ENCODE measurements around the gene TFDP2. TPM values are rescaled to one million over a fixed set of nuclear protein-coding genes. Genes with fewer than 3 reads are reported as not detected.

The TFDP2 gene
- total and polyA plus RNA-seq, 2 donors from 2014 or later: 38.7 to 50.6 TPM

DNA sequence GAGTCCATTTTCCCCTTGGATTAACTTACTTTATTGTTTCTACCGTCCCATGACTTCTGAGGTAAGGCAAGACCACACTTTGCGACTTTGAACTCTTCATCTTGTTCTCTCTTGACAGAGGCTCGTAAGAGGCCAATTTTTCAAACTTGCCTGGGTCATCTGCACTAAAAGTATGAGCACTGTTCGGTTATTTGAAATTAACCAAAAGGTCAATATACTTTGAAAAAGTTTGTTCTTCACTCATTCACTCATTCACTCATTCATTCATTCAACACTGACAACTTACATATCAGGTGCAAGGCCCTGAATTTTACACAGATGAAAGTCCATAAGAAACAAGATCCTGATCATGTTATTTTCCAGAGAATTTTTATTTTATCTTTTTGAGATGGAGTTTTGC, 215.0 kb downstream of the TFDP2 start:
- Histone ChIP-seq H3K4me1 (ENCODE audit: control insufficient read depth in 2 of 3, insufficient read depth in 2 of 3, low read depth in 1 of 3, low read length in 3 of 3) (no peaks in the 10 kb centered on the region), H3K36me3 (ENCODE audit: control insufficient read depth in 2 of 3, insufficient read depth in 3 of 3, low read length in 3 of 3) (no peaks in the 10 kb centered on the region), H3K27ac (ENCODE audit: low read depth in 2 of 2, low read length in 2 of 2) (no peak overlapping the region), H3K4me3 (ENCODE audit: low read length in 3 of 3) (no peak overlapping the region), H3K9me3 (ENCODE audit: control insufficient read depth in 2 of 3, insufficient read depth in 1 of 3, low read length in 3 of 3) (no peaks in the 10 kb centered on the region), H3K27me3 (ENCODE audit: control insufficient read depth, insufficient read depth, low read length) (no peaks in the 10 kb centered on the region), H3K9ac (ENCODE audit: low read length in 3 of 3) (no peak overlapping the region)
- TF ChIP-seq, protein P1, sequence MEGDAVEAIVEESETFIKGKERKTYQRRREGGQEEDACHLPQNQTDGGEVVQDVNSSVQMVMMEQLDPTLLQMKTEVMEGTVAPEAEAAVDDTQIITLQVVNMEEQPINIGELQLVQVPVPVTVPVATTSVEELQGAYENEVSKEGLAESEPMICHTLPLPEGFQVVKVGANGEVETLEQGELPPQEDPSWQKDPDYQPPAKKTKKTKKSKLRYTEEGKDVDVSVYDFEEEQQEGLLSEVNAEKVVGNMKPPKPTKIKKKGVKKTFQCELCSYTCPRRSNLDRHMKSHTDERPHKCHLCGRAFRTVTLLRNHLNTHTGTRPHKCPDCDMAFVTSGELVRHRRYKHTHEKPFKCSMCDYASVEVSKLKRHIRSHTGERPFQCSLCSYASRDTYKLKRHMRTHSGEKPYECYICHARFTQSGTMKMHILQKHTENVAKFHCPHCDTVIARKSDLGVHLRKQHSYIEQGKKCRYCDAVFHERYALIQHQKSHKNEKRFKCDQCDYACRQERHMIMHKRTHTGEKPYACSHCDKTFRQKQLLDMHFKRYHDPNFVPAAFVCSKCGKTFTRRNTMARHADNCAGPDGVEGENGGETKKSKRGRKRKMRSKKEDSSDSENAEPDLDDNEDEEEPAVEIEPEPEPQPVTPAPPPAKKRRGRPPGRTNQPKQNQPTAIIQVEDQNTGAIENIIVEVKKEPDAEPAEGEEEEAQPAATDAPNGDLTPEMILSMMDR (IDR thresholded peaks at IDR 0.05; ENCODE audit: borderline replicate concordance, extremely low read depth, insufficient read depth): no peak
- DNase-seq (no peak), FAIRE-seq (no peak)
- intact Hi-C loops (cut with DNase I): no loop called here

DNA sequence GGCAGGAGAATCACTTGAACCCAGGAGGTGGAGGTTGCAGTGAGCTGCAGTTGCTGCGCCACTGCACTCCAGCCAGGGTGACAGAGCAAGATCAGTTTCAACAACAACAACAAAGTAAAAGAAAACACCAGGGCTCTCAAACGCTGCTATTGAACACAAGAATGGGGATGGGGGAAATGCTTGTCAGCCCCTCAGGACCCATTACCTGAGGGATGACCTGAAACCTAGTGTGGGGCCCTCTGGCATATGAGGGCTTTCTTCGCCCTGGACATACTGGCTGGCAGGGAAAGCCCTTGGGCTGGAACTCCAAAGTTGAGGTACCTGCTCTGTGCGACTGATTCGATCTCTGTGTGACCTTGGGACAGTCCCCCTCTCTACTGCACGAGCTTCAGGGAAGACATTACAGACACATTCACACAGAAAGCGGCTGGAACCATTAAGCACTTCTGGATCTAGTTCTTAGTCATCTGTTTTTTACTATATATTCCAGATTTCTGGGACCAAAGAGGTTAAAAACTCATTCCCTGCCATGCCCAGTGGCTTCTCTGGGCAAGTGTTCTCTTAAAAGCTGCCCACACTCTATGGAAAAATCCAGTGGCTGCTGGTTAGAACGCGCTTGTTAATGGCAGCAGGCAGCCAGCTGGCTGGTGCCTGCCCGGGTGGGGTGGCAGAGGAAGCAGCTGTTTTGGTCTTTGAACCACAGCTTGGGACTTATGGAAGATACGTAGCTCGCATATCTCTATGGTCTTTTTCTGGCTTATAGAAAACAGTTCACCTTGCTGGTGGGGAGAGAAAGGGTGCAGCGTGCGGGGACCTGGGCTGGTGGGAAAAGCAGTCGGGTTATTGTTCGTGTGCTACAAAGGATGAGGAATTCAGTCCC, 215.7 kb downstream of the TFDP2 start:
- Histone ChIP-seq H3K9ac (ENCODE audit: low read length in 3 of 3) (no peak overlapping the region), H3K27me3 (ENCODE audit: control insufficient read depth, insufficient read depth, low read length) (no peaks in the 10 kb centered on the region), H3K4me3 (ENCODE audit: low read length in 3 of 3) (peak overlapping the region in 1 of 3 donors; percentile 25), H3K4me1 (ENCODE audit: control insufficient read depth in 2 of 3, insufficient read depth in 2 of 3, low read depth in 1 of 3, low read length in 3 of 3) (no peaks in the 10 kb centered on the region), H3K36me3 (ENCODE audit: control insufficient read depth in 2 of 3, insufficient read depth in 3 of 3, low read length in 3 of 3) (no peaks in the 10 kb centered on the region), H3K9me3 (ENCODE audit: control insufficient read depth in 2 of 3, insufficient read depth in 1 of 3, low read length in 3 of 3) (no peaks in the 10 kb centered on the region), H3K27ac (ENCODE audit: low read depth in 2 of 2, low read length in 2 of 2) (peak overlapping the region in 1 of 2 donors; percentile 65)
- no peak for FAIRE-seq
- no peak for DNase-seq
- TF ChIP-seq, protein P1 (IDR thresholded peaks at IDR 0.05; ENCODE audit: borderline replicate concordance, extremely low read depth, insufficient read depth): no peak
- intact Hi-C loops (cut with DNase I): no loop called here

DNA sequence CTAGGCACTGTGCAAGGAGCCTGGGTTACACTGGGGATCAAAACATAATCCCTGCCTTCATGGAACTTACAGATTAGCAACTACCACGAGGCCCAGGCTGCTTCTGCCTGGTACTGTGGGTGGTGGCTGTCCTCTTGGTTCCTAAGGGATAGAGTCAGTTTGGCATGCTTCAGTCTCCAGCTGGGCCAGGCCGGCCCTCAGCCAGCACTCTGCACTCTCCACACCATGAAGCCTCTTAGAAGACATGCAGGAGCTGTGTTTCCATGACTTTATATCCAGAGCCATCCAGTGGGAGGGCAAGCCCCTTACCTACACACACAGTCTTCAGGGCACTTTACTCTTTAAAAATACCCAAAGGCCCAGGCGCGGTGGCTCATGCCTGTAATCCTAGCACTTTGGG, 218.5 kb downstream of the TFDP2 start:
- Histone ChIP-seq H3K9ac (ENCODE audit: low read length in 3 of 3) (no peak overlapping the region), H3K9me3 (ENCODE audit: control insufficient read depth in 2 of 3, insufficient read depth in 1 of 3, low read length in 3 of 3) (no peaks in the 10 kb centered on the region), H3K4me1 (ENCODE audit: control insufficient read depth in 2 of 3, insufficient read depth in 2 of 3, low read depth in 1 of 3, low read length in 3 of 3) (no peaks in the 10 kb centered on the region), H3K36me3 (ENCODE audit: control insufficient read depth in 2 of 3, insufficient read depth in 3 of 3, low read length in 3 of 3) (peaks cover 0 to 3% (median 0%) of the 10 kb centered on the region in 3 donors), H3K27me3 (ENCODE audit: control insufficient read depth, insufficient read depth, low read length) (no peaks in the 10 kb centered on the region), H3K27ac (ENCODE audit: low read depth in 2 of 2, low read length in 2 of 2) (no peak overlapping the region), H3K4me3 (ENCODE audit: low read length in 3 of 3) (no peak overlapping the region)
- TF ChIP-seq, protein P1 (IDR thresholded peaks at IDR 0.05; ENCODE audit: borderline replicate concordance, extremely low read depth, insufficient read depth): no peak
- intact Hi-C loops (cut with DNase I): no loop called here
- no peak for FAIRE-seq
- no peak for DNase-seq

All from kidney (tissue), 14 donors.